H1 (cell line): ENCODE data around the gene CELF4. TPM values are rescaled to one million over a fixed set of nuclear protein-coding genes. Genes with fewer than 3 reads are reported as not detected.
A peak's percentile ranks its signal among the peaks of the same experiment; 100 is the strongest.

Experiments
- CTCF ChIA-PET: fragments of 300-600 bp; sonication (Branson Sonifier 250); formaldehyde crosslinking; loops from one replicate; lab custom pipeline; 2021; ENCODE audit not compliant: partially characterized antibody; lab: Charles Lee
- POLR2A ChIA-PET: fragments of 300-600 bp; sonication (Branson Sonifier 250); formaldehyde crosslinking; loops from one replicate; lab custom pipeline; 2021; ENCODE audit warnings: inconsistent platforms; ENCODE audit not compliant: partially characterized antibody; lab: Charles Lee
- DNase-seq, 2 experiments: peaks; one replicate each; pipeline versions ENCODE4 v3.0.0 to v3.0.0-alpha.2; 2010 to 2022; ENCODE audit warnings: low spot score in 2 of 2, low read depth in 1 of 2, mixed read lengths in 1 of 2
- FAIRE-seq: peaks from 2 replicates; lab custom pipeline; 2011; peaks lifted over from hg19 to GRCh38; lab: Jason Lieb, UNC
- H2AFZ ChIP-seq: 2 replicates; pipeline ENCODE4 v1.8.1; 2012; ENCODE audit warnings: low read length, inconsistent platforms
- H2AK5ac ChIP-seq: 2 replicates; pipeline ENCODE4 v1.6.1; 2013; ENCODE audit warnings: low read depth, low read length
- H2BK120ac ChIP-seq: replicated peaks from 2 replicates; pipeline ENCODE3; 2013; ENCODE audit warnings: low read depth, low read length, inconsistent platforms
- H2BK12ac ChIP-seq: 2 replicates; pipeline ENCODE4 v1.6.1; 2013; ENCODE audit warnings: low read depth, low read length
- H2BK15ac ChIP-seq: 2 replicates; pipeline ENCODE4 v1.6.1; 2013; ENCODE audit warnings: low read length
- H2BK20ac ChIP-seq: 2 replicates; pipeline ENCODE4 v1.6.1; 2013; ENCODE audit warnings: low read length
- H2BK5ac ChIP-seq: 2 replicates; pipeline ENCODE4 v1.6.1; 2013; ENCODE audit warnings: low read depth, low read length
- H3K14ac ChIP-seq: 2 replicates; pipeline ENCODE4 v1.6.1; 2013; ENCODE audit warnings: inconsistent platforms; ENCODE audit not compliant: insufficient read length
- H3K18ac ChIP-seq: 2 replicates; pipeline ENCODE4 v1.6.1; 2013; ENCODE audit warnings: low read length; ENCODE audit errors: extremely low read depth
- H3K23ac ChIP-seq: 2 replicates; pipeline ENCODE4 v1.6.1; 2013; ENCODE audit warnings: inconsistent platforms; ENCODE audit not compliant: insufficient read length
- H3K23me2 ChIP-seq: 2 replicates; pipeline ENCODE4 v1.6.1; 2013; ENCODE audit warnings: low read depth, low read length
- H3K27ac ChIP-seq: 2 replicates; pipeline ENCODE4 v1.6.1; 2011; ENCODE audit warnings: low read depth, low read length, inconsistent platforms
- H3K27me3 ChIP-seq, 4 experiments: replicated peaks in 1 of 4; 1 replicate in 1 of 4; 2 replicates in 3 of 4; pipeline versions ENCODE4 v1.6.1 to v1.8.1; 2011 to 2013; ENCODE audit warnings: low read length in 3 of 4, mild to moderate bottlenecking in 3 of 4, inconsistent platforms in 2 of 4, mixed read lengths in 2 of 4, moderate library complexity in 1 of 4; ENCODE audit not compliant: control insufficient read depth in 3 of 4, insufficient read depth in 3 of 4; ENCODE audit errors: extremely low read depth in 1 of 4
- H3K36me3 ChIP-seq, 4 experiments: 2 replicates each; pipeline versions ENCODE4 v1.6.1 to v1.8.1; 2011 to 2013; ENCODE audit warnings: mild to moderate bottlenecking in 4 of 4, low read length in 3 of 4, moderate library complexity in 2 of 4, control low read depth in 1 of 4, inconsistent platforms in 1 of 4; ENCODE audit not compliant: insufficient read depth in 4 of 4, control insufficient read depth in 2 of 4
- H3K4ac ChIP-seq: replicated peaks from 2 replicates; pipeline ENCODE3; 2013; ENCODE audit warnings: low read length, low read depth, mixed read lengths, inconsistent platforms; ENCODE audit not compliant: insufficient read length
- H3K4me1 ChIP-seq, 4 experiments: replicated peaks in 1 of 4; 1 replicate in 1 of 4; 2 replicates in 3 of 4; pipeline versions ENCODE4 v1.6.1 to v1.8.1; 2011 to 2013; ENCODE audit warnings: low read length in 3 of 4, inconsistent platforms in 2 of 4, mixed read lengths in 1 of 4; ENCODE audit not compliant: insufficient read depth in 4 of 4, control insufficient read depth in 3 of 4
- H3K4me2 ChIP-seq, 2 experiments: 2 replicates each; pipeline versions ENCODE4 v1.6.1 to v1.8.1; 2011 to 2013; ENCODE audit warnings: low read depth in 2 of 2, low read length in 2 of 2, control low read depth in 1 of 2, inconsistent platforms in 1 of 2, mild to moderate bottlenecking in 1 of 2; ENCODE audit not compliant: insufficient read depth in 1 of 2
- H3K4me3 ChIP-seq, 4 experiments: fragments of 200-600, 300-600 bp in 1 of 4; sonication (generic), shearing (Covaris generic), sonication (Bioruptor Twin) in 1 of 4; 2 replicates each; pipeline versions ENCODE4 v1.5.1 to v1.8.1; 2011 to 2016; ENCODE audit warnings: low read length in 4 of 4, low read depth in 3 of 4, control low read depth in 2 of 4, inconsistent platforms in 2 of 4, mild to moderate bottlenecking in 2 of 4, mixed read lengths in 1 of 4, moderate library complexity in 1 of 4; ENCODE audit not compliant: insufficient read depth in 2 of 4; ENCODE audit errors: extremely low read depth in 1 of 4
- H3K56ac ChIP-seq: replicated peaks from 2 replicates; pipeline ENCODE3; 2013; ENCODE audit warnings: low read depth, mild to moderate bottlenecking, mixed read lengths, low read length, inconsistent platforms; ENCODE audit not compliant: insufficient read length
- H3K79me1 ChIP-seq: 2 replicates; pipeline ENCODE4 v1.6.1; 2013; ENCODE audit warnings: low read depth, low read length, control low read depth
- H3K79me2 ChIP-seq, 2 experiments: 2 replicates each; pipeline versions ENCODE4 v1.6.1 to v1.8.1; 2012 to 2013; ENCODE audit warnings: low read length in 2 of 2, mild to moderate bottlenecking in 2 of 2, inconsistent platforms in 1 of 2; ENCODE audit not compliant: insufficient read depth in 2 of 2, control insufficient read depth in 1 of 2
- H3K9ac ChIP-seq, 4 experiments: replicated peaks in 1 of 4; 1 replicate in 1 of 4; 2 replicates in 3 of 4; pipeline versions ENCODE4 v1.6.1 to v1.8.1; 2011 to 2013; ENCODE audit warnings: low read depth in 3 of 4, low read length in 3 of 4, control low read depth in 2 of 4, mild to moderate bottlenecking in 2 of 4, moderate library complexity in 2 of 4, inconsistent platforms in 1 of 4; ENCODE audit errors: extremely low read depth in 1 of 4
- H3K9me3 ChIP-seq, 2 experiments: 2 replicates each; pipeline versions ENCODE4 v1.6.1 to v1.8.1; 2012 to 2013; ENCODE audit warnings: mild to moderate bottlenecking in 2 of 2, moderate library complexity in 2 of 2, control low read depth in 1 of 2, inconsistent platforms in 1 of 2, low read depth in 1 of 2, low read length in 1 of 2, mixed read lengths in 1 of 2; ENCODE audit not compliant: insufficient read depth in 2 of 2
- H4K20me1 ChIP-seq, 2 experiments: replicated peaks in 1 of 2; 2 replicates each; pipeline versions ENCODE3 to v1.8.1; 2011 to 2013; ENCODE audit warnings: inconsistent platforms in 2 of 2, low read length in 2 of 2, mild to moderate bottlenecking in 1 of 2; ENCODE audit not compliant: insufficient read depth in 2 of 2, control insufficient read depth in 1 of 2
- H4K5ac ChIP-seq: 2 replicates; pipeline ENCODE4 v1.6.1; 2013; ENCODE audit warnings: low read length, low read depth, mixed read lengths, inconsistent platforms; ENCODE audit not compliant: insufficient read length
- H4K8ac ChIP-seq: 2 replicates; pipeline ENCODE4 v1.8.0; 2013; ENCODE audit warnings: mild to moderate bottlenecking, moderate library complexity, low read length, inconsistent platforms; ENCODE audit not compliant: insufficient read depth; ENCODE audit errors: extremely low read depth
- H4K91ac ChIP-seq: replicated peaks from 2 replicates; pipeline ENCODE3; 2013; ENCODE audit warnings: low read length, mixed read lengths, inconsistent platforms; ENCODE audit not compliant: insufficient read length
- CTBP2 ChIP-seq: IDR thresholded peaks from 2 replicates; pipeline ENCODE4 v1.7.0; 2011; ENCODE audit warnings: borderline replicate concordance, mild to moderate bottlenecking, moderate library complexity, mixed read lengths, low read length; ENCODE audit not compliant: insufficient read depth, insufficient read length
- MAX ChIP-seq: IDR thresholded peaks from 2 replicates; pipeline ENCODE4 v1.6.1; 2012; ENCODE audit warnings: inconsistent platforms
- WGBS, 2 experiments: shearing (Covaris generic) in 1 of 2; methylation state at CpG; one replicate each; pipeline versions ENCODE4 v1.1.6 to v1.1.7; 2013 to 2015; ENCODE audit warnings: low lambda C conversion rate in 2 of 2, mixed read lengths in 2 of 2, inconsistent platforms in 1 of 2, low coverage in 1 of 2, missing lambda C conversion rate in 1 of 2; ENCODE audit not compliant: insufficient replicate concordance in 2 of 2, insufficient coverage in 1 of 2, insufficient read length in 1 of 2; ENCODE audit errors: extremely low coverage in 1 of 2, missing lambda C conversion rate in 1 of 2; 5-methylcytosine and 5-hydroxymethylcytosine counted together
- polyA plus RNA-seq, 7 experiments: library from polyadenylated mRNA; depleted of rRNA in 3 of 7; stranded (reverse) in 5 of 7; unstranded in 2 of 7; fragments of >200 nt in 5 of 7; fragments of 200-250 nt in 2 of 7; gene quantifications; 1 replicate in 5 of 7; 2 replicates in 1 of 7; 4 replicates in 1 of 7; pipeline versions ENCODE4 v1.2.1 to v1.2.3, GENCODE V29; 2011 to 2013; ENCODE audit warnings: missing spikeins in 2 of 7, mixed read lengths in 2 of 7
- total RNA-seq: library from RNA; stranded (reverse); fragmentation: NEBNext Ultra II Directional; extraction: Animal tissue kit (Norgen Biotek cat#: 25700); gene quantifications from 2 replicates; pipeline ENCODE4 v1.2.1, GENCODE V29; 2021

Gene CELF4
- total and polyA plus RNA-seq, 2 of the 8 experiments (the other 6 are each of a cell fraction or from before 2014, with no cell fraction given), result 1.6 to 3.4 TPM

- no peak overlapping the region for H3K4ac ChIP-seq
- no peak overlapping the region for H3K56ac ChIP-seq
- no peak for DNase-seq
- FAIRE-seq, result no peak
- H2AFZ ChIP-seq, result no peak overlapping the region
- ChIA-PET CTCF (interaction anchor here (1.0 to 9.8 kb wide), 12 partner anchors 12 to 166 kb away, joined by 3 to 93 read pairs (median 4); no protein-coding TSS in a partner anchor), POLR2A (interaction anchor here (1.2 kb wide), 1 partner anchor 40 kb away, joined by 3 read pairs; no protein-coding TSS in a partner anchor)
- H2AK5ac ChIP-seq, result no peak overlapping the region
- H3K9ac ChIP-seq, result no peak overlapping the region
- H2BK120ac ChIP-seq, result no peak overlapping the region
- H2BK12ac ChIP-seq, result peak overlapping the region; percentile 29; the same call in 1 of the 2 replicates
- no peak overlapping the region for H3K27ac ChIP-seq
- H4K91ac ChIP-seq, result no peak overlapping the region
- H3K4me2 ChIP-seq, result no peak overlapping the region; a peak in 2 of 4 replicates
- H2BK15ac ChIP-seq, result no peak overlapping the region
- no peak overlapping the region for H4K8ac ChIP-seq
- no peaks in the 10 kb centered on the region for H3K79me2 ChIP-seq
- no peak overlapping the region for H4K5ac ChIP-seq
- peaks cover 3 to 40% (median 22%) of the 10 kb centered on the region in 4 experiments for H3K4me1 ChIP-seq
- WGBS, 2 experiments, result 55% methylated on average over 13 of the region's 13 CpGs; no CpG with 5 or more reads in 1 of the 2 experiments
- no peak overlapping the region for H3K4me3 ChIP-seq
- H3K36me3 ChIP-seq, result no peaks in the 10 kb centered on the region
- no peak overlapping the region for H3K23ac ChIP-seq
- H3K9me3 ChIP-seq, result no peaks in the 10 kb centered on the region
- H4K20me1 ChIP-seq, result no peaks in the 10 kb centered on the region
- peak overlapping the region; percentile 79; the same call in 1 of the 2 replicates for H3K18ac ChIP-seq
- TF ChIP-seq CTBP2 (no peak), MAX (0 out of 2 replicates have a peak, but pooled peaks have one; percentile 23)
- H3K23me2 ChIP-seq, result peaks cover 4% of the 10 kb centered on the region
- 0 out of 2 replicates have a peak overlapping the region, but pooled peaks have one; percentile 55 for H2BK20ac ChIP-seq
- no peak overlapping the region for H3K14ac ChIP-seq
- peak overlapping the region; percentile 73; the same call in 1 of the 2 replicates for H2BK5ac ChIP-seq
- peaks cover 0 to 34% (median 24%) of the 10 kb centered on the region in 4 experiments; a peak in 6 of 7 replicates for H3K27me3 ChIP-seq
- H3K79me1 ChIP-seq, result no peaks in the 10 kb centered on the region
These were observed 78.2 kb downstream of the CELF4 start for GRCh38 chr18:37487400-37487867.
